Adrenal gland (tissue), 12 donors: ENCODE data around the gene MOV10. TPM values are rescaled to one million over a fixed set of nuclear protein-coding genes. Genes with fewer than 3 reads are reported as not detected.
"Not testable (repeated sequence)": the region's sequence is repeated elsewhere in the genome, so short reads cannot be mapped to it uniquely, and the experiment has no call there.

ENCODE experiments used
- DNase-seq, 7 donors: peaks; one replicate each; pipeline ENCODE4 v3.0.0-alpha.2; 2019 to 2020
- H3K27ac ChIP-seq, 5 donors: fragments of 200-600 bp; sonication (generic) in 4 of 5; 1 replicate in 3 of 5; 2 replicates in 2 of 5; pipeline versions ENCODE4 v1.5.1 to v1.8.0; 2016 to 2020; ENCODE audit warnings: mild to moderate bottlenecking in 1 of 5
- H3K27me3 ChIP-seq: fragments of 200-600 bp; 2 replicates; pipeline ENCODE4 v1.8.0; 2021
- H3K36me3 ChIP-seq, 2 donors: fragments of 200-600 bp; replicated peaks in 1 of 2; 1 replicate in 1 of 2; 2 replicates in 1 of 2; pipeline versions ENCODE4 v1.5.1 to v1.8.0; 2018 to 2022
- H3K4me1 ChIP-seq, 2 donors: fragments of 200-600 bp; replicated peaks in 1 of 2; 1 replicate in 1 of 2; 2 replicates in 1 of 2; pipeline versions ENCODE4 v1.5.1 to v1.8.0; 2018 to 2021
- H3K4me3 ChIP-seq, 4 donors: fragments of 200-600 bp; sonication (generic) in 3 of 4; one replicate each; pipeline ENCODE4 v1.5.1; 2016 to 2018
- H3K9me3 ChIP-seq, 3 donors: fragments of 200-600 bp; sonication (generic) in 1 of 3; replicated peaks in 1 of 3; 1 replicate in 2 of 3; 2 replicates in 1 of 3; pipeline versions ENCODE4 v1.5.1 to v1.8.0; 2016 to 2021
- POLR2A ChIP-seq, 2 donors: fragments of 450-650 bp; IDR thresholded peaks; one replicate each; pipeline ENCODE4 v1.6.1; 2017; ENCODE audit warnings: antibody characterized with exemption in 2 of 2, mild to moderate bottlenecking in 2 of 2, moderate library complexity in 1 of 2
- WGBS, 4 donors: extraction: QIAGEN DNeasy Blood & Tissue Kit in 2 of 4; methylation state at CpG; one replicate each; pipeline versions ENCODE4 v1.1.5 to v1.1.7; 2013 to 2017; 5-methylcytosine and 5-hydroxymethylcytosine counted together
- intact Hi-C, 2 donors: fragments of 100-400 bp; cut with DNase I; formaldehyde crosslinking; loops; one replicate each; pipeline versions ENCODE4 v1.14.1 to v1.15.0; 2022 to 2023
- polyA plus RNA-seq, 3 donors: library from polyadenylated mRNA; stranded (reverse); fragments of 200-250 nt in 2 of 3; fragments of 350-450 nt in 1 of 3; fragmentation: Illumina TruSeq in 1 of 3; extraction: RNeasy Lipid Tissue Mini Kit (QIAGEN cat#74804) in 1 of 3; gene quantifications; one replicate each; pipeline ENCODE4 v1.2.3, GENCODE V29; 2013 to 2014
- total RNA-seq, 9 donors: library from RNA; depleted of rRNA in 4 of 9; stranded (reverse); fragments of >200 nt in 4 of 9; fragments of 120-200 nt in 1 of 9; fragmentation: NEBNext Ultra II Directional in 1 of 9; extraction: Animal tissue kit (Norgen Biotek cat#: 25700) in 1 of 9; gene quantifications; one replicate each; pipeline versions ENCODE4 v1.1.0 to v1.2.4, GENCODE V29; 2013 to 2023
- TF ChIP-seq, protein P1 (sequence below), 6 experiments: fragments of 450-650 bp in 4 of 6; fragments of 200-600 bp in 2 of 6; sonication (generic) in 1 of 6; IDR thresholded peaks; 1 replicate in 5 of 6; 2 replicates in 1 of 6; pipeline versions ENCODE4 v1.5.1 to v1.8.0; 2016 to 2021; ENCODE audit warnings: antibody characterized with exemption in 6 of 6, mild to moderate bottlenecking in 2 of 6, moderate library complexity in 1 of 6
- donor health status: healthy with polysubstance abuse.
- donor health status: Bipolar disorder and iron deficiency.
- donor health status: DM: yes; HTN: yes; CAD: no.
- donor health status: DM: no; HTN: no; CAD: no.
- donor health status: DM: no; HTN: no; CAD: no.
- donor health status: DM: yes; HTN: yes; CAD: no.

MOV10 gene
- total and polyA plus RNA-seq, 12 donors, result 39.1 to 372 (median 70.5) TPM

DNA sequence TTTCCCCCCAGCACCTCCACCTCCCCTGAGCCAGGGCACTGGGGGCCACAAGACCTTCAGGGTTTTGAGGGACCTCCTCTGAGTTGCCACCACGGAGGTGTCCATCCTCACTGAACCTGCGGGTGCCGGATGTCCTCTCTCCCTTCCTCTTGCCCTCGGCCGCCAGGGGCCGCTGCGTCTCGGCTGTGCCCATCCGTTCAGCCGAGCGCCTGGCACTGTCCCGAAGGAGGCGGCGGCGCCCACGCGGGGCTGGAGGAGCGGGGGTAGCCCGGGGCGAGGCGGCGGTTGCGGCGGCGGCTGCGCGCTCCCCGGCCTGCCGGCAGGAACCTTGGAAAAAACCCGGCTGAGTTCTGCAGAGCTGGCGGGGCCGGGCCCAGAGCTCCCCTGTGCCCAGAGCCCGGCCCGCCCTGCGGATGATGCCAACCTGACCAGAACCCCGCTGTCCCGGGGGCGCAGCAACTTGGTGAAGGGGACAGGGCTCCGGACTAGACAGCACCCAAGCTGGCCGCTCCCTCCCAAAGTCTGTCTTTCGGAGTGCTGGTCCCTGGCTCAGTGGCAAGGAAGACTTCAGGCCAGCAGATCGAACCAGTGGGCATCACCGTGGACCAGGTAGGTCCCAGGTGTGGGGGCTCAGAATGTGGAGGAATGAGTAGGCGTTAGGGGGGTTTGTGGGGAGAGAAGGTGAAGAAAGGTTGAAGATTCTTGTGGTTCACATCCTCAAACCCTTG is 44.4 kb downstream of the MOV10 start:
- Histone ChIP-seq H3K27me3 (no peaks in the 10 kb centered on the region), H3K4me3 (peak overlapping the region in 1 of 4 donors; percentile 31), H3K4me1 (peaks cover 19 to 27% of the 10 kb centered on the region in 2 donors), H3K9me3 (no peaks in the 10 kb centered on the region), H3K27ac (no peak overlapping the region), H3K36me3 (no peaks in the 10 kb centered on the region)
- 15 to 27% (median 16%) methylated on average over 11 to 44 of the region's 44 CpGs for WGBS, 4 donors
- TF ChIP-seq, protein P1, sequence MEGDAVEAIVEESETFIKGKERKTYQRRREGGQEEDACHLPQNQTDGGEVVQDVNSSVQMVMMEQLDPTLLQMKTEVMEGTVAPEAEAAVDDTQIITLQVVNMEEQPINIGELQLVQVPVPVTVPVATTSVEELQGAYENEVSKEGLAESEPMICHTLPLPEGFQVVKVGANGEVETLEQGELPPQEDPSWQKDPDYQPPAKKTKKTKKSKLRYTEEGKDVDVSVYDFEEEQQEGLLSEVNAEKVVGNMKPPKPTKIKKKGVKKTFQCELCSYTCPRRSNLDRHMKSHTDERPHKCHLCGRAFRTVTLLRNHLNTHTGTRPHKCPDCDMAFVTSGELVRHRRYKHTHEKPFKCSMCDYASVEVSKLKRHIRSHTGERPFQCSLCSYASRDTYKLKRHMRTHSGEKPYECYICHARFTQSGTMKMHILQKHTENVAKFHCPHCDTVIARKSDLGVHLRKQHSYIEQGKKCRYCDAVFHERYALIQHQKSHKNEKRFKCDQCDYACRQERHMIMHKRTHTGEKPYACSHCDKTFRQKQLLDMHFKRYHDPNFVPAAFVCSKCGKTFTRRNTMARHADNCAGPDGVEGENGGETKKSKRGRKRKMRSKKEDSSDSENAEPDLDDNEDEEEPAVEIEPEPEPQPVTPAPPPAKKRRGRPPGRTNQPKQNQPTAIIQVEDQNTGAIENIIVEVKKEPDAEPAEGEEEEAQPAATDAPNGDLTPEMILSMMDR (IDR thresholded peaks at IDR 0.05), result peak; percentile 55 to 89 (median 78)
- no peak for TF ChIP-seq POLR2A (IDR thresholded peaks at IDR 0.05)
- intact Hi-C loops, result loop anchor here (2.0 to 10.0 kb wide), 3 partner anchors 84 to 326 kb away; no protein-coding TSS in a partner anchor
- DNase-seq, result peak; percentile 82 to 90 (median 86)

GRCh38 chr1:112719706-112720105 is 45.2 kb downstream of the MOV10 start:
- WGBS, 4 donors, result 75 to 94% (median 88%) methylated on average over 2 of the region's 2 CpGs
- Histone ChIP-seq H3K9me3 (no peaks in the 10 kb centered on the region), H3K27ac (no peak overlapping the region), H3K4me3 (no peak overlapping the region), H3K36me3 (no peaks in the 10 kb centered on the region), H3K27me3 (no peaks in the 10 kb centered on the region), H3K4me1 (peaks cover 11 to 18% of the 10 kb centered on the region in 2 donors)
- no peak for DNase-seq
- intact Hi-C loops, result loop anchor here (2.0 to 10.0 kb wide), 3 partner anchors 83 to 325 kb away; no protein-coding TSS in a partner anchor
- no peak for TF ChIP-seq POLR2A (IDR thresholded peaks at IDR 0.05)
- TF ChIP-seq, protein P1 (IDR thresholded peaks at IDR 0.05), result no peak

DNA sequence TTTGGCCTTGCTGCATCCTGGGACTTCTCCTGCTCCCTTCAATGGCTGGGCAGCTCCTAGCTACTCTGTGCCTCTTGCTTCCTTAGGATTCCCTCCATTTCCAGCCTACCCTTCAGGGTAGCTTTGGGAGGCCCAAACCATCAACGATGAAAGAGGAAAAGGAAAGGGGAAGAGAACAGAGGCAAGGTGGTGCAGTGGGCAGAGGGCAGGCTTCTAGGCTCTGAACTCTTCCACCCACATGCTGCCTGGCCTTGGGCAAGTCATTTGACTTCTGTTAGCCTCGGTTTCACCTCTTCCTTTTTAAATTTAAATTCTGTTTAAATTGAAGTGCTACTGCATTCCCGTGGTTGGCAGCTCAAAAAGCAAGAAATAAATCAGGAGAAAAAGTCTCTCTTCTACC is 46.3 kb downstream of the MOV10 start:
- Histone ChIP-seq H3K27ac (no peak overlapping the region), H3K36me3 (no peaks in the 10 kb centered on the region), H3K4me1 (peaks cover 4 to 13% of the 10 kb centered on the region in 2 donors), H3K27me3 (no peaks in the 10 kb centered on the region), H3K4me3 (no peak overlapping the region), H3K9me3 (no peaks in the 10 kb centered on the region)
- TF ChIP-seq, protein P1 (IDR thresholded peaks at IDR 0.05), result no peak
- TF ChIP-seq POLR2A (IDR thresholded peaks at IDR 0.05), result no peak
- no peak for DNase-seq
- intact Hi-C loops, result loop anchor here in 1 of 2 donors (10.0 kb wide), 1 partner anchor 324 kb away; no protein-coding TSS in a partner anchor
- WGBS, 4 donors, result 52 to 71% (median 56%) methylated on average over 3 of the region's 3 CpGs

DNA sequence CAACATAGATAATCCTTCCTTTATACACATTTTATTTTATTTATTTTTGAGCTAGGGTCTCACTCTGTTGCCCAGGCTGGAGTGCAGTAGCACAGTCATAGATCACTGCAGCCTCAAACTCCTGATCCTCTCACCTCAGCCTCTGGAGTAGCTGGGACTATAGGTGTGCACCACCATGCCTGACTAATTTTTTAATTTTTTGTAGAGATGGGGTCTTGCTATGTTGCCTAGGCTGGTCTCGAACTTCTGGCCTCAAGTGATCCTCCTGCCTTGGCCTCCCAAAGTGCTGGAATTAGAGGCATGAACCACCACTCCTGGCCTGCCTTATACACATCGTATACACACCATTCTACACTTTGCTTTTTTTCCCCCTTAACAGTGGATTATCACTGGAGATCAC is 46.8 kb downstream of the MOV10 start:
- WGBS, 4 donors, result 83 to 90% (median 86%) methylated on average over 2 of the region's 2 CpGs
- H3K4me1 ChIP-seq, H3K27ac ChIP-seq, DNase-seq, H3K4me3 ChIP-seq, H3K9me3 ChIP-seq, H3K27me3 ChIP-seq, H3K36me3 ChIP-seq: not testable (repeated sequence)
- intact Hi-C loops, result loop anchor here in 1 of 2 donors (10.0 kb wide), 1 partner anchor 324 kb away; no protein-coding TSS in a partner anchor
